NCI-H1092 (cell line): Measurements from ENCODE around the gene SEMA6B.

Experiments used
- DNase-seq: peaks from one replicate; lab custom pipeline; 2025; lab: John Stamatoyannopoulos, UW

Gene SEMA6B

DNA sequence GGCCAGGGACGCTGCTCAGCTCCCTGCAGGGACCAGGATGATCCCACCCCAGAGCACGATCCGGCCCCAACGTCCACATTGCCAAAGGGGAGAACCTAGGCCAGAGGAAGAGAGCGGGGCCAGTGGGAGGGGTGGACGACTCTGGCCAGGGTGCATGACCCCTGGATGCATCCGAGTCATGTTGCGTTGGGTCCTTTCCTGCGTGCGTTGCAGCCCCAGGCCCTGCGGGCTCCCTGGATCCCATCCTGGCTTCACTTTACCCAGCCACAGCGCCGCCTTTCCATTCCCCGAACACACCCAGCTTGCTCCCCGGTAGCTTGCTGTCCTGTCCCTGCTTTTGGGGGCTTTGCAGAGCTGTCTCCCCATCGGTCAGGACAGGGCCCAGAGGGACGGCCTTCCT, 51.7 kb downstream of the SEMA6B start:
- no peak for DNase-seq

DNA sequence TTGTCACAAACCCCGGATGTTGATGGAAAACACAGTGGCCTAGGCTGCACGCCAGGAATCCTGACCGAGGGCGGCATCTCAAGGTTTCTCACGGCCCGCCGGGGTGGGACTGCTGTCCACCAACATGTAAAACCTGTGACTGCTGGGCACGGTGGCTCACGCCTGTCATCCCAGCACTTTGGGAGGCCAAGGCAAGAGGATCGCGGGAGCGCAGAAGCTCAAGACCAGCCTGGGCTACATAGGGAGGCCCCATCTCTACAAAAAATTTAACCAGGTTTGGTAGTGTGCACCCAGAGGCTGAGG, 52.4 kb downstream of the SEMA6B start:
- no peak for DNase-seq

DNA sequence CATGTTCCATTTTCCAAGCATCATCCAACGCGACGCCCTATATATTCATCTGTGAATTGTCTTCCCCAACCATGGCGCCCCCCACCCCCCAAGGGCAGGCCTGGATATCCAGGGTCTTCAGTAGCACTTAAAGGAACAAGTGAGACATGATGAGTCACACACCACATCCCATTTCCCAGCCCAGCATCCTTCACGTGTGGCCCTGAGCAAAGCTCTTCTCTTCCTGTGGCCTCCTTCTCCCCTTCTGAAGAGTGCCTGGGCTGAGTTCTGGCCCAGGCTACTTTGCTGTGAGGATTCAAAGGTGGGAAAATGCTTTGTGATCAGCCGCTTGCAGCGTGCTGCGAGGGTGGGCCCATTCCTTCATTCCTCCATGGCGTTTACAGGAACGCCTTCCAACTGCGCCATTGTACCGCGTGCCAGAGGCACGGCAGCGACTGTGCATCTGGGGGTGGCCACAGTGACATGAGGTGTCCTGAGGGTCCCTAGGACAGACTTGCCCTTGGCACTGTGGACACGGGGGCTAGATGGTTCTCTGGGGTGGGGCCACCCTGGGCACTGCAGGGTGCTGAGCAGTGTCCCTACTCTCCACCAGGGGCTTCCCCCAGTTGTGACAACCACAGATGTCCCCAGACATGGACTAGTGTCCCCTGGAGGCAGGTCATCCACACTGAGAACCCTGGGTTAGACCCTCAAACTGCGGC, 52.9 kb downstream of the SEMA6B start:
- no peak for DNase-seq

DNA sequence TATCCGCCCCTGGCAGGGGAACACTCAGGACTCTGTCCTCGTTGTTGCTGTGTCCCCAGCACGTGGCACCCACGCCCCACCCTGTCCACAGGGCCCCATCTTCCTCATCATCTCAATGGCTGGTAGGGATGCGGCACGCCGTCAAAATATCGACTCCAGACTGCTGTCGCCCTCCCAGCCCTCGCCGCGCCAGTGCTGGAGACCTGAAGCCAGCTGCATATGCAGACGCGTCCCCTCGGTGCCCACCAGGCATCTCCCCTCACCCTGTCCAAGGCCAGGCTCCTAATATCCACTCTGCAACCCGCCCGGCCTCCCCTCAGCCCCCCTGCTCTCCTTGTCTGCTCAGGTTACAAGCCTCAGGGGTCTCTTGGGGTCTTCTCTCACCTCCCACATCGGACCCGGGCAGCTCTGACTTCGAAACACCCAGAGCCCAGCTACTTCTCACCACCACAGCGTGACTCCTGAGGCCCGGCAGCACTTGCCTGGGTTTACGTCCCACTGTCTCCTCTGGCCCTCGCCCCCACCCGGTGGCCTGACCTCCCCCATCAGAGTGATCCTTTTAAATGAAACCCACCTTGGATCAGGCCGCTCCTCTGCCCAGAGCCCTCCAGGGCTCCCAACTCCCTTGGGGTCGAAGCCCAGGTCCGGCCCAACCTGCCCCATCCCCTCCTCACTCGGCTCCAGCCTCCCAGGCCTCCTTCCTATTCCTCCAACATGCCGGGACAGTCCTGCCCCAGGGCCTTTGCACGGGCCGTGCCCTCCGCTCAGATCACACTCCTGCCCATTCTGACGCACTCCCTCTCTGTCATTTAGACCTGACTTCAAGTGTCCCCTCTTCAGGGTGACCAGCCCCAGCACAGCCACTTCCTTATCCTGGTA, 53.7 kb downstream of the SEMA6B start:
- DNase-seq, result no peak

DNA sequence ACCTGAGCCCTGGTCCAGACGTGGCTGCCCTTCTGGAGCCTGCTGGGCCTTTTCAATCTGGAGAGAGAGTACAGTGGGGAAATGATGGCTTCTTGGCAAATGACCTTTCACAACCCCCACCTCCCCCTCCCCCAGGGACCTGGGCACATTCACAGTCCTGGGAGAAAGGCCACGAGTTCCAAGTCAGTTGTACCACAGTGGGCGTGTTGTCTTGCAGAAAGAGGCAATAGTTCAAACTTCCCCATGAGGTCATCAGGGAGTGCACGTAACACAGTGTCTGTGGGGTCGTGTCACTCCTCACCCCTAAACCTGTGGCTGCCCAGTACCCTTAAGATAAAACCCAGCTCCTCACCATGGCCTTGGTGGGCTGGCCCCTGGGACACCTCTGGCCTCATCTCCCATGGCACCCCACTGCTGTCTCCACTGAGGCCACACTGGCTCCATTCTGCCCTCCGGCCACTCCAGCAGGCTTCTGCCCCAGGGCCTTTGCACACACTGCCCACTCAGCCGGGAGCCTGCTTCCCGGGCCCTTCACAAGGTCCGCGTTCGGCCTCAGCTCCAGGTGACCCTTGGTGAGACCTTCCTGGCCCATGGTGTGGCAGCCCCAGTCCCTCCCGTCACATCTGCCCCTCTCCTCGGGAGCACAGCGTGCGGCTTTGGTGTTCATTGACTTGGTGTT, 54.5 kb downstream of the SEMA6B start:
- DNase-seq, result no peak

DNA sequence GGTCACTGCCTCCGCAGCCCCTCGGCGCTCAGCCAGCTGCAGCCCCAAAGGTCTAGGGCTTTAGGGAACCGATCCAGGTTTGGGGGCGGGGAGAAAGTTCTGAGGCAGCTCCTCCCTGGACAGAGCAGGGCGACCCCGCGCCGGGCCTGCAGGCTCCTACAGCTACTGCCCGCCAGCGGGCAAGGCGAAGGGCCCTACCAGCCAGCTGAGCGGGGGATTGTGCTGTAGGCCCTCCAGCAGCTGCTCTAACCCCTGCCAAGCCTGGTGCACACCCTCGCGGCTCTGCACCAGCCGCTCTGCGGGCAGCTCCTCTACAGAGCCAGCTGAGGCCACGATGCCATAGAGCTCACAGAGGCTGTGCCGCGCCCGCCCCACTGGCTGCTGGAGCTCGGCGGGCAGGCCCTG, 55.2 kb downstream of the SEMA6B start:
- DNase-seq, result no peak

DNA sequence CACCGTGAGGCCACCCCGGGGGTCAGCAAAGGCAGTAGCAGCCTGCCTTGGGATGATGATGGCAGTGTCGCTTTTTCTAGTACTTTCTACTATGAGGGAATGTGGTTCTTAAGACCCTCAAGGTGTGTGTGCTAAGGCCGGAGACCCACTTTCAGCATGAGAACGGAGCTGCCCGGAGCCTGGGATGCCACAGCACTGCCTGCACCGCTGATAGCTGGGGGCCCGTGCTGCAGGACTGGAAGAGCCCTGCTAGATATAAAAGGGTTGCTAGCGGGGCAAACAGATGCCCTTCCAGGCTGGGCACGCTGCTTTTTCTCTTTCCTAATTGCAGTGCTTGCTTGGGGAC, 55.7 kb downstream of the SEMA6B start:
- no peak for DNase-seq

DNA sequence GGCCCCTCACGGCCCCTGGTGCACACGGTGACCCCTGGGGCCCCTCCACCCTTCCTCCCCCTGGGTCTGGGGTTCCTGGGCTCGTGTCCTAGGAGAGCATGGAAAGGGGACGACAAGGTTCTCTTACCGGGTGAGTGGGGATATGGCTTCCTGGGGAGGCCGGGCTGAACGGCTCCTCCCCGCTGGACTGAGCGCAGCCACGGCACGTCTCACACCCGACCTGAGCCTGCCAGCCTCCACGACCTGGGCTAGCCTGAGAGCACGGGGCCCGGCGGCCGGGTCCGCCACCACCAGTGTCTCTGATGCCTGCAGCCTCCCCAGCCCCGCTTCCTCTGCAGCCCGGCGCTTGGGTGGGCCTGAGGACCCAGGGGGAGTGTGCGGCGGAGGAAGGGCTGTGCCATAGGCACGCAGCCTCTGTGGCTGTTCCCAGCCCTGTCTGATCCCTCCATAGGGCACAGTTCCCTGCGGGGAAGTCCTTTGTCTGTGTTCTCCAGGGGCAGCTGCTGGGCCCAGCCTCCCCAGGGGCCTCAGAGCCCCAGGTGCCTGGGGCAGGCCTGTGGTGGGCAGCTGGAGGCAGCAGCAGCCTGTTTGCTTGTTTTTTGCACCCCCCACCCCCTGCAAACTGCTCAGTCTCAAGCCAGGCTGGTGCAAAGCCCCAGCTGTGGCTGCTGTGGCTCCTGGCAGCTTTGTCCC, 56.2 kb downstream of the SEMA6B start:
- DNase-seq, result no peak

DNA sequence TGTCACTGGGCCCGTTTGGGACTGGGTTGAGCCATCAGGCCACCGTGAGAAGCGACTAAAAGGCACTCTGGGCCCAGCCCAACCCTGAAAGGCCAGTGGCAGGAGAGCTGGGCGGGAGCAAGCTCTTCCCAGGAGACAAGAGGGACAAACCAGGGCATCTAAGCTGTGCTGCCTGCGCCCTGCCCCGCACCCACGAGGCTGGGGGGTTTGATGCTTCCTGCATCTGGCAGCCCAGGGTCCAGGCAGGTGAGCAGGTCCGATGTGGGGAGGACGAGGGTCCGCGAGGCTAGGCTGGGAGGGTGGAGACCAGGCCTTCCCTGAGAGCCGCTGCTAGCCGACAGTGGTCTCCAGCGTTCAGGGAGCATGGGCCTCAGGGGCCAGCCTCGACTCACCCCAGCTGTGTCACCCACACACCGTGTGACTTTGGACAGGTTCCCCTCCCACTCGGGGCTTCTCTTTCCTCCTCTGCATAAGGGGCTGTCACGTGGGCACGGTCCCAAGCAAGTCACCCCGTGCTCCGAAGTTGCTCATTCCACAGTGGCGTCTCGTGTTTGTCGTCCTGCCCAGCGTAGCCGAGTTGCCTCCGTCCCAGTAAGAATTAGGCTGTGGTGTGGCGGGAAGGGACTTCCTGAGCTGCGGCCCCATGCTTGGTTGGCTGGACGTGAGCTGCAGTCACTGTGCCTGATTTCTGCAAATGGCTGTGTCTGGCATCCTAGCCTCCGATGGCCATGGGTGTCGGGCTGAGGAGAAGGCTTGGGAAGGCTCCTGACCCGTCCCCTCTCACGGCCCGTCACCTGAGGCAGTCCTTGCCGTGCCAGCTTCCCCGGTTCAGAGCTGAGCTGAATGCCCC, 57.0 kb downstream of the SEMA6B start:
- DNase-seq, result no peak

DNA sequence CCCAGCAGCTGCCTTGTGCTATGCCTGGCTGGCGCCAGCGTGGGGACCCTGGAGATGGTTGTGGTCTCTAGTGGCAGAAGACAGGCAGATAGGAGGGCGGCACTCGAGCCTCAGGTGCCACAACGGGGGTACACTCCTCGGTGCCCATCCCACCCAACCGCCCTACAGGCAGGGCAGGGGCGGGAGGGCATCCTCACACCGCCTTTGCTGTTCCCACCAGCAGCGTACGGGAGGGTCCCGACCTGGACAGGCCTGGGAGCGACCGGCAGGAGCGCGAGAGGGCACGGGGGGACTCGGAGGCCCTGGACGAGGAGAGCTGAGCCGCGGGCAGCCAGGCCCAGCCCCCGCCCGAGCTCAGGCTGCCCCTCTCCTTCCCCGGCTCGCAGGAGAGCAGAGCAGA, 57.8 kb downstream of the SEMA6B start:
- DNase-seq, result no peak

DNA sequence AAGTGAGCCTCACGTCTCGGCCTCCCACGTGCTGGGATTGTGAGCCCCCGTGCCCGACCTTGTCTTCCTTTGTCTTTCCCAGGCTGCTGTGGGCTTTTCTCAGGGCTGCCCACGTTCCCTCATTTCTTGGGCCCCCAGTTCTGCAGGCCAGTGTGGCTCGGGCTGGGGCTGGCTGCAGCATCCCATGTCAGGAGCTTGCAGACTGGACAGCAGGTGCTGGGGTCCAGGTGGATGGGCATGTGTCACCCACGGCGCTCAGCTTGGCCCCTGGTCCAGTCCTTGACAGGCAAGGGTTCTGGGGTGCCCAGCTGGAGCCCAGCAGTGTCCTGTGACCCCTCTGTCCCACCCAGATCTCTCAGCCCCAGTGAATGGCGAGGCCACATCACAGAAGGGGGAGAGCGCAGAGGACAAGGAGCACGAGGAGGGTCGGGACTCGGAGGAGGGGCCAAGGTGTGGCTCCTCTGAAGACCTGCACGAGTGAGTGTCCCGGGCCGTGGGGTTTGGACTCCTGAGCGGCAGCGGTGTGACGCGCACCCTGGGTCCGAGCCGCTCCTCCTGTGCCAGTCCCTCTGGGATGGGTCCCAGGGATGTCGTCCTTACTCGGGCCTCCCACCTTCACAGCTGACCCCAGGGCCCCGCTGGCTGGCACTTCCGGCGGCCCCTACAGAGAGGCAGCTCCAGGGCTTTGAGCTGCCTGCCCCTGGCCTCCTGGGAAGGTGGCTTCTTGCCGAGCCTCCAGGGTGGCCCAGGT, 58.5 kb downstream of the SEMA6B start:
- no peak for DNase-seq

DNA sequence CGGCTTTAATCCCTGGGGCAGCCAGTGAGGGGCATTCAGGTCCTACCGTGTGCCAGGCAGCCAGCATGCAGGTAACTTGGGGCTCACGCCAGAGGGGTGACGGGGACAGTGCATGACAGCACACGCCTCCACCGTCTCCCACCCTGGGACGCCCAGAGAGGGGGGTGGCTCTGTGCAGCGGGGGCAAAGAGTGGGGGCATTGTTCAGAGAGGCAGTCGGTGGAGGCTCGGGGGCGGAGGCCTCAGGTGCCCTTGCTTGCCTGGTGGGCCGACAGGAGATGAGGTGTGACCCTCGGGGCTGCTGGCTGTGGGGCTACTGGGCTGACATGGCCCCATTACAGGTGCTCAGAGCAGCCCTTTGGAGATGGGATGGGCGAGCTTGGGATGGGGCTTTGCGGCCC, 59.6 kb downstream of the SEMA6B start:
- DNase-seq, result no peak

DNA sequence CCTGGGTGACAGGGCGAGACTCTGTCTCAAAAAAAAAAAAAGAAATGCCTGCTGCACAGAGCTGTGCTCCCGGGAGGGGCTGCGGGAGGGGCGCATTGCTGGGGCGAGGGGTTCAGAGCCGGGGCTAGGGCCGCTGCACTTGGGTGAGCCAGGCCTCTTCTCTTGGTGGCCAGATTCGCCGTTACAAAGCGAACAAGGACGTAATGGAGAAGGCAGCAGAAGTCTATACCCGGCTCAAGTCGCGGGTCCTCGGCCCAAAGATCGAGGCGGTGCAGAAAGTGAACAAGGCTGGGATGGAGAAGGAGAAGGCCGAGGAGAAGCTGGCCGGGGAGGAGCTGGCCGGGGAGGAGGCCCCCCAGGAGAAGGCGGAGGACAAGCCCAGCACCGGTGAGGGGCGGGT, 60.2 kb downstream of the SEMA6B start:
- no peak for DNase-seq

DNA sequence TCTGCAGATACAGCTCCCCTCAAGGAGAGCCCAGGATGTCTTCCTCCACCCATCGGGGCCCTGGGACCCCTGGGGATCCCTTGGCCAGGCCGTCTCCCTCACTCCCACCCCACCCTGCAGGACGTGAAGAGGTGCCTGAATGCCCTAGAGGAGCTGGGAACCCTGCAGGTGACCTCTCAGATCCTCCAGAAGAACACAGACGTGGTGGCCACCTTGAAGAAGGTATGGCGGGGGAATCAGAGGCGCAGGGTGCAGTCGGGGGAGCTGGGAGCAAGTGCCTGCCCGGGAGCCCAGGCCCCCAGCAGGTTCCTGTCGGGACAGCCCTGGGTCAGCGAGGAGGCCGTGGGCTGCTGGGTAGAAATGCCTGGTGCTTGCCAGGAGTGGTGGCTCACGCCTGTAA, 60.8 kb downstream of the SEMA6B start:
- no peak for DNase-seq

DNA sequence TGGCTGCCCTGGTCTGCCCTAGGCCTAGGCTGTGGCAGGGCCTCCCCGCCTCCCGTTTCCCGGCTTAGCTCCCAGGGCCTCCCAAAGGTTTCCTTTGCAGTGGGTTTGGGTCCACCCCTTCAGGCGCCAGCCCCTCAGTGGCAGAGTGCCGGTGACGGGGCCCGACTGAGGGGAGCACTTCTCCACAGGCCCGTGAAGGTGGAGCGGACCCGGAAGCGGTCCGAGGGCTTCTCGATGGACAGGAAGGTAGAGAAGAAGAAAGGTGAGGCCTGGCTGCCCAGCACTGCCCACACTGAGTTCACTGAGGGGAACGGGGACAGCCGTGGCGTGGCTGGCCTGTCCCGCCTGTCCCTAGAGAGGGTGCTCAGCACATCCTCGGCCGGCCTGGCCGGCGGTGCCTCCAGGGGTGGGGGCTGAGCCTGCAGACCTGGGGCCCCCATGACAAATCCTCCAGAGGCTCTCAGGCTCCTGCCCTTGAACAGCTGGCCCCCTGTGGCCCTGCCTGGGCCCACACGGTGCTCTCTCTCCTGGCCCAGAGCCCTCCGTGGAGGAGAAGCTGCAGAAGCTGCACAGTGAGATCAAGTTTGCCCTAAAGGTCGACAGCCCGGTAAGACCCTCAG, 61.6 kb downstream of the SEMA6B start:
- no peak for DNase-seq

DNA sequence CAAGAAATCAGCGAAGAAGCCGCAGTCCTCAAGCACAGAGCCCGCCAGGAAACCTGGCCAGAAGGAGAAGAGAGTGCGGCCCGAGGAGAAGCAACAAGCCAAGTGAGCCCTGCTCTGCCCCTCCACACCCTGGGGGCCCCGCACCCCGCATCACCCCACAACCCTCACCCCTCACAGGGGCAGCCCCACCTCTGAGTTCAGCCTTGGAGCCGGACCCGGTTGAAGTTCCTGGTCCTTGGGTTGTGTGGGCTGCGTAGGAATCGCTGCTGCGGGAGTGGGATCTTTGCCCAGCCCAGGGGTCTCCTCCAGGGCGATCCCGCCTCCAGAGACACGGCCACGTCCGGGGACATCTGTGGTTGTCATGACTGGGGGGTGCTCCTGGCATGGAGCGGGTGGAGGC, 63.2 kb downstream of the SEMA6B start:
- no peak for DNase-seq

DNA sequence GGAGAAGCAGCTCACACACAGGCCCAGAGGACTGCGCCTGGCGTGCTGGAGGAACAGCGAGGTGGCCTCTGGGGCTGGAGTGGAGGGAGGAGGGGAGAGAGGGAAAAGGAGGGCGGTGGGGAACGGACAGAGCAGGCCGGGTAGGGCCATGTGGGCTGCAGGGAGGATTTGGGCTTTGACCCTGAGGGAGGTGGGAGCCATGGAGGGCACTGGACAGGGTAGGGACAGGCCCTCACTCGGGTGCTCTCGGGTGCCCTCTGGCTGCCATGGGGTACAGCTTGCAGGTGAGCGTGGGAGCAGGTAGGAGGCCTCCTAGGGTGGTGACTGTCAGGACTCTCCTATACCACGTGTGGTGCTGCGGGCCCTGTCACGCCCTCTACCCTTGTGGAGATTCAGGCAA, 64.0 kb downstream of the SEMA6B start:
- no peak for DNase-seq

DNA sequence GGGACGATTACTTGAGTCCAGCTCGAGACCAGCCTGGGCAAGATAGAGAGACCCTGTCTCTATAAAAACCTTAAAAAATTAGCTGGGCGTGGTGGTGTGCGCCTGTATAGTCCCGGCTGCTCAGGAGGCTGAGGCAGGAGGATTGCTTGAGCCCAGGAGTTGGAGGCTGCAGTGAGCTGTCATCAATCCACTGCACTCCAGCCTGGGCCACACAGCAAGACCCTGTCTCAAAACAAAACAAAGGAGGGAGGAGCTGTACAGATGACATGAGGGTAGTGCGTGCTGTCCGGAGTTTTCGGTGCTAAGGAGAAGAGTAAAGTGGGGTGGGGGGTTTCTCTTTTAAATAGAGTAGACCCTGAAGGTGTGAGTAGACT, 64.8 kb downstream of the SEMA6B start:
- no peak for DNase-seq

DNA sequence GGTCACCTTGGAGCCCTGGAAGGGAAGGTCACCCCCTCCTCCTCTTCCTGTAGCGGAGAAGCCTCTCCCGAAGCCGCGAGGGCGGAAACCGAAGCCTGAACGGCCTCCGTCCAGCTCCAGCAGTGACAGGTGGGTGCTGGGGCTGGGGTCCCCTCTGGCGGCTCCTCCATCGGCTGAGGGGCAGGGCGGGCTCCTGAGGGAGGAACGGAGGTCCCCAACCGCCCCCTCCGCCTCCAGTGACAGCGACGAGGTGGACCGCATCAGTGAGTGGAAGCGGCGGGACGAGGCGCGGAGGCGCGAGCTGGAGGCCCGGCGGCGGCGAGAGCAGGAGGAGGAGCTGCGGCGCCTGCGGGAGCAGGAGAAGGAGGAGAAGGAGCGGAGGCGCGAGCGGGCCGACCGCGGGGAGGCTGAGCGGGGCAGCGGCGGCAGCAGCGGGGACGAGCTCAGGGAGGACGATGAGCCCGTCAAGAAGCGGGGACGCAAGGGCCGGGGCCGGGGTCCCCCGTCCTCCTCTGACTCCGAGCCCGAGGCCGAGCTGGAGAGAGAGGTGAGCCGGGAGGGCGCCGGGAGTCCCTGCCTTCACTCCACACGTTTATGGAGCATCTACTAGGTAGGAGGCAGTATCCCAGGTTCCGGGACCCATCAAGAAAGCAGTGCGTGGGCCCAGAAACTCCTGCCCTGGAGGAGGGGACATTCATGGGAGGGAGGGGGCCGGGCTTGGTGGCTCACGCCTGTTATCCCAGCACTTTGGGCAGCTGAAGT, 65.4 kb downstream of the SEMA6B start:
- DNase-seq, result no peak
